K562 (cell line): ENCODE data around the gene SNAPC3. TPM values are rescaled to one million over a fixed set of nuclear protein-coding genes. Genes with fewer than 3 reads are reported as not detected.

Source experiments
- ATAC-seq: fragments of 200-7000 bp; cut with Tn5 transposase; 3 replicates; pipeline ENCODE4 v1.9.1; 2020; ENCODE audit warnings: moderate library complexity
- BruUV-seq: library from RNA; stranded (reverse); fragments of 400-500 nt; replicated peaks from 2 replicates; lab custom pipeline; 2021; lab: Mats Ljungman, UMichigan
- CTCF ChIA-PET: fragments of 300-600 bp; formaldehyde crosslinking; extraction: SDS; loops from one replicate; lab custom pipeline; 2021; ENCODE audit warnings: low intra/inter-chr PET ratio; lab: Yijun Ruan, JAX
- POLR2A ChIA-PET: fragments of 300-600, 350-650 bp; sonication (Branson Sonifier 250); formaldehyde crosslinking; extraction: SDS; loops from one replicate; lab custom pipeline; 2021; ENCODE audit warnings: antibody characterized with exemption, inconsistent platforms; lab: Yijun Ruan, JAX
- DNase-seq, 4 experiments: peaks; one replicate each; pipeline versions ENCODE4 v3.0.0 to v3.0.0-alpha.2; 2011 to 2018; ENCODE audit warnings: low spot score in 3 of 4, mixed read lengths in 3 of 4; ENCODE audit errors: extremely low read depth in 1 of 4
- FAIRE-seq: peaks from 2 replicates; lab custom pipeline; 2011; peaks lifted over from hg19 to GRCh38; lab: Jason Lieb, UNC
- H2AFZ ChIP-seq: 2 replicates; pipeline ENCODE4 v1.6.0; 2011; ENCODE audit warnings: low read depth, low read length, control low read depth, inconsistent platforms
- H3K27ac ChIP-seq: fragments of 200-600 bp; 3 replicates; pipeline ENCODE4 v1.8.0; 2011; ENCODE audit warnings: low read depth, mild to moderate bottlenecking, control low read depth, inconsistent platforms, low read length, moderate library complexity, mixed read lengths; ENCODE audit errors: extremely low read depth
- H3K27me3 ChIP-seq, 2 experiments: fragments of 300-600 bp in 1 of 2; 2 replicates in 1 of 2; 3 replicates in 1 of 2; pipeline versions ENCODE4 v1.6.0 to v1.8.0; 2011; ENCODE audit warnings: inconsistent platforms in 2 of 2, low read length in 2 of 2, mild to moderate bottlenecking in 1 of 2, mixed read lengths in 1 of 2, moderate library complexity in 1 of 2; ENCODE audit not compliant: control insufficient read depth in 2 of 2, insufficient read depth in 2 of 2
- H3K36me3 ChIP-seq: fragments of 300-600 bp; 3 replicates; pipeline ENCODE4 v1.8.0; 2011; ENCODE audit warnings: mild to moderate bottlenecking, low read length, inconsistent platforms; ENCODE audit not compliant: control insufficient read depth, insufficient read depth
- H3K4me1 ChIP-seq, 2 experiments: fragments of 200-600 bp in 1 of 2; replicated peaks in 1 of 2; 2 replicates in 1 of 2; 3 replicates in 1 of 2; pipeline versions ENCODE4 v1.5.1 to v1.8.0; 2011; ENCODE audit warnings: inconsistent platforms in 2 of 2, low read length in 2 of 2, mild to moderate bottlenecking in 1 of 2, mixed read lengths in 1 of 2, moderate library complexity in 1 of 2; ENCODE audit not compliant: control insufficient read depth in 2 of 2, insufficient read depth in 2 of 2
- H3K4me2 ChIP-seq: 2 replicates; pipeline ENCODE4 v1.6.1; 2011; ENCODE audit warnings: low read length, control low read depth, inconsistent platforms, mixed read lengths; ENCODE audit not compliant: insufficient read depth
- H3K4me3 ChIP-seq: fragments of 200-600 bp; sonication (generic), shearing (Covaris generic); 2 replicates; pipeline ENCODE4 v1.5.1; 2016; ENCODE audit warnings: control low read depth, inconsistent platforms
- H3K79me2 ChIP-seq: fragments of 200-600 bp; 3 replicates; pipeline ENCODE4 v1.8.0; 2011; ENCODE audit warnings: low read length, inconsistent platforms; ENCODE audit not compliant: control insufficient read depth, insufficient read depth
- H3K9ac ChIP-seq, 2 experiments: 2 replicates each; pipeline versions ENCODE4 v1.6.0 to v1.6.1; 2011; ENCODE audit warnings: low read depth in 2 of 2, low read length in 2 of 2, control low read depth in 1 of 2, inconsistent platforms in 1 of 2, mild to moderate bottlenecking in 1 of 2, mixed read lengths in 1 of 2; ENCODE audit not compliant: insufficient read depth in 1 of 2
- H3K9me1 ChIP-seq: one replicate; pipeline ENCODE4 v1.6.0; 2011; ENCODE audit warnings: inconsistent platforms, mild to moderate bottlenecking, low read length, moderate library complexity; ENCODE audit not compliant: control insufficient read depth, insufficient read depth
- H3K9me3 ChIP-seq: replicated peaks from 2 replicates; pipeline ENCODE4 v1.5.1; 2011; ENCODE audit warnings: low read depth, low read length, inconsistent platforms; ENCODE audit not compliant: control insufficient read depth, insufficient read depth
- H4K20me1 ChIP-seq: replicated peaks from 2 replicates; pipeline ENCODE4 v1.6.1; 2011; ENCODE audit warnings: low read length, inconsistent platforms, mixed read lengths; ENCODE audit not compliant: control insufficient read depth, insufficient read depth
- AFF4 ChIP-seq: sonication (generic); formaldehyde crosslinking; IDR thresholded peaks from 2 replicates; pipeline ENCODE4 v1.8.0; 2023; ENCODE audit warnings: mild to moderate bottlenecking, missing genetic modification reagents
- C11orf30 ChIP-seq: fragments of 450-650 bp; IDR thresholded peaks from 2 replicates; pipeline ENCODE4 v1.6.1; 2016; ENCODE audit warnings: low read depth, mild to moderate bottlenecking
- CBFB ChIP-seq: sonication (generic); formaldehyde crosslinking; IDR thresholded peaks from 2 replicates; pipeline ENCODE4 v1.4.0; 2020; ENCODE audit warnings: mild to moderate bottlenecking, missing genetic modification reagents
- HDAC6 ChIP-seq: IDR thresholded peaks from 2 replicates; pipeline ENCODE4 v1.6.1; 2012; ENCODE audit warnings: low read depth, mild to moderate bottlenecking, control low read depth, inconsistent platforms, low read length, moderate library complexity
- ID3 ChIP-seq, 2 experiments: fragments of 250-450 bp in 1 of 2; fragments of 450-650 bp in 1 of 2; sonication (Bioruptor Pico) in 1 of 2; IDR thresholded peaks; 2 replicates each; pipeline versions ENCODE4 v1.6.1 to v1.8.0; 2016 to 2021; ENCODE audit warnings: mild to moderate bottlenecking in 2 of 2, moderate library complexity in 2 of 2, missing compliant biosample characterization in 1 of 2, missing genetic modification characterization in 1 of 2
- IRF9 ChIP-seq: fragments of 450-650 bp; IDR thresholded peaks from 2 replicates; pipeline ENCODE4 v1.6.1; 2016; ENCODE audit warnings: missing biosample characterization, missing genetic modification characterization
- MLX ChIP-seq, 2 experiments: fragments of 450-650 bp in 1 of 2; sonication (generic) in 1 of 2; formaldehyde crosslinking; conservative IDR thresholded peaks; 2 replicates each; pipeline versions ENCODE4 v1.4.0 to v1.8.1; 2020 to 2022; ENCODE audit warnings: mild to moderate bottlenecking in 1 of 2, missing genetic modification reagents in 1 of 2
- MTA2 ChIP-seq: fragments of 450-650 bp; IDR thresholded peaks from 2 replicates; pipeline ENCODE4 v1.6.1; 2016; ENCODE audit warnings: low read depth
- PRPF4 ChIP-seq: fragments of 200-400 bp; formaldehyde crosslinking; IDR thresholded peaks from one replicate; pipeline ENCODE4 v1.6.1; 2017; ENCODE audit warnings: low read length, low read depth, mild to moderate bottlenecking; ENCODE audit not compliant: insufficient read depth, poor library complexity, severe bottlenecking
- RBM25 ChIP-seq: fragments of 200-400 bp; formaldehyde crosslinking; IDR thresholded peaks from 2 replicates; pipeline ENCODE4 v1.6.1; 2018; ENCODE audit warnings: low read length, low read depth, moderate library complexity; ENCODE audit not compliant: severe bottlenecking
- SRF ChIP-seq, 2 experiments: fragments of 250-450, 450-650 bp in 1 of 2; sonication (Bioruptor Pico) in 1 of 2; sonication (generic) in 1 of 2; formaldehyde crosslinking; IDR thresholded peaks; 2 replicates each; pipeline versions ENCODE4 v1.5.0 to v1.5.1; 2020 to 2022; ENCODE audit warnings: mild to moderate bottlenecking in 1 of 2, missing genetic modification reagents in 1 of 2
- ZNF511 ChIP-seq: sonication (generic); formaldehyde crosslinking; IDR thresholded peaks from 2 replicates; pipeline ENCODE4 v1.8.0; 2022; ENCODE audit warnings: mild to moderate bottlenecking, missing genetic modification reagents
- WGBS: fragments of 100-300 bp; shearing (Covaris generic); methylation state at CpG from one replicate; pipeline ENCODE4 v1.1.6; 2016; ENCODE audit warnings: low coverage, mixed read lengths; ENCODE audit not compliant: insufficient coverage; ENCODE audit errors: missing lambda C conversion rate; 5-methylcytosine and 5-hydroxymethylcytosine counted together
- in situ Hi-C: fragments of 300-500 bp; cut with MboI; formaldehyde crosslinking; loops from 4 replicates; pipeline ENCODE4 v1.15.0; 2018; ENCODE audit warnings: inconsistent platforms, mixed read lengths
- intact Hi-C: fragments of 100-400 bp; cut with micrococcal nuclease; formaldehyde crosslinking; loops from 2 replicates; pipeline ENCODE4 v1.14.2; 2022
- polyA plus RNA-seq, 8 experiments: library from polyadenylated mRNA; depleted of rRNA in 4 of 8; stranded (reverse) in 5 of 8; unstranded in 3 of 8; fragments of >200 nt; fragmentation: Nextera tagmentation in 2 of 8; fragmentation: Illumina TruSeq in 1 of 8; extraction: Ambion mirVana in 2 of 8; extraction: Trizol in 1 of 8; gene quantifications; 2 replicates each; pipeline versions ENCODE4 v1.2.1 to v1.2.3, GENCODE V29; 2011 to 2014; ENCODE audit warnings: inconsistent platforms in 1 of 8, missing spikeins in 1 of 8
- total RNA-seq, 7 experiments: library from RNA; depleted of rRNA in 6 of 7; stranded (reverse); fragments of >200 nt in 6 of 7; fragmentation: Illumina TruSeq in 2 of 7; extraction: Trizol in 2 of 7; gene quantifications; 2 replicates each; pipeline versions ENCODE4 v1.2.1 to v1.2.3, GENCODE V29; 2011 to 2021; ENCODE audit warnings: low replicate concordance in 1 of 7

SNAPC3 gene
- total and polyA plus RNA-seq, 9 of the 15 experiments (the other 6 are each of a cell fraction or from before 2014, with no cell fraction given): 2.3 to 38.9 (median 19.8) TPM

GRCh38 chr9:15482146-15482545, 59.5 kb downstream of the SNAPC3 start (continued):
- no peak for TF ChIP-seq ID3 (CRISPR knock-in tag; IDR thresholded peaks at IDR 0.05)
- TF ChIP-seq ID3 (tag; IDR thresholded peaks at IDR 0.05): no peak
- TF ChIP-seq MTA2: no peak
- no peak for TF ChIP-seq HDAC6
- no peak for TF ChIP-seq CBFB (CRISPR knock-in tag)

GRCh38 chr9:15484802-15485201, 62.1 kb downstream of the SNAPC3 start:
- POLR2A ChIA-PET: no interaction called here
- CTCF ChIA-PET: no interaction called here
- intact Hi-C loops: no loop called here
- Histone ChIP-seq H3K4me3 (no peak overlapping the region), H3K9me1 (no peaks in the 10 kb centered on the region), H3K36me3 (peaks cover 57% of the 10 kb centered on the region), H4K20me1 (0 out of 2 replicates have a peak, but pooled peaks cover 2% of the 10 kb centered on the region), H3K27ac (no peak overlapping the region), H3K9ac (no peak overlapping the region), H3K9me3 (no peaks in the 10 kb centered on the region), H3K79me2 (no peaks in the 10 kb centered on the region; the same call in 2 of the 3 replicates), H3K4me2 (no peak overlapping the region), H3K27me3 (no peaks in the 10 kb centered on the region), H2AFZ (no peak overlapping the region), H3K4me1 (no peaks in the 10 kb centered on the region)
- ATAC-seq: no peak
- no TSS peak for BruUV-seq
- in situ Hi-C loops: no loop called here
- no peak for FAIRE-seq
- no peak for DNase-seq
- no CpG with 5 or more reads among the region's 6 CpGs for WGBS
- TF ChIP-seq RBM25: no peak
- TF ChIP-seq IRF9: no peak
- no peak for TF ChIP-seq MLX (CRISPR knock-in tag; conservative IDR thresholded peaks at IDR 0.05)
- TF ChIP-seq ZNF511 (CRISPR knock-in tag): no peak
- no peak for TF ChIP-seq C11orf30
- TF ChIP-seq SRF (CRISPR knock-in tag; IDR thresholded peaks at IDR 0.05): no peak
- no peak for TF ChIP-seq PRPF4
- TF ChIP-seq AFF4: no peak
